ENCODE data around the gene ENTPD5.
"Not testable (repeated sequence)": the region's sequence is repeated elsewhere in the genome, so short reads cannot be mapped to it uniquely, and the experiment has no call there.

ENTPD5 gene

GRCh38 chr14:73945159-73945670 lies 73.9 kb downstream of the ENTPD5 start:
- no peak for DNase-seq (ENCODE audit: low read depth in 2 of 2)

GRCh38 chr14:73944432-73945158 lies 74.5 kb downstream of the ENTPD5 start:
- no peak for DNase-seq (ENCODE audit: low read depth in 2 of 2)

- no peak for DNase-seq (ENCODE audit: low read depth in 2 of 2)
Observed at GRCh38 chr14:73943083-73943482, 76.0 kb downstream of the ENTPD5 start.

- no peak for DNase-seq (ENCODE audit: low read depth in 2 of 2)
Observed at GRCh38 chr14:73942180-73942579, 76.9 kb downstream of the ENTPD5 start.

- DNase-seq (ENCODE audit: low read depth in 2 of 2) = no peak
Observed at GRCh38 chr14:73937012-73937411, 82.1 kb downstream of the ENTPD5 start.

- no peak for DNase-seq (ENCODE audit: low read depth in 2 of 2)
Observed at GRCh38 chr14:73936548-73936947, 82.5 kb downstream of the ENTPD5 start.

- no peak for DNase-seq (ENCODE audit: low read depth in 2 of 2)
Observed at GRCh38 chr14:73935666-73936065, 83.4 kb downstream of the ENTPD5 start.

- DNase-seq (ENCODE audit: low read depth in 2 of 2) = no peak
Observed at GRCh38 chr14:73924337-73924736, 94.8 kb downstream of the ENTPD5 start.

GRCh38 chr14:73919457-73919856 lies 99.6 kb downstream of the ENTPD5 start:
- DNase-seq (ENCODE audit: low read depth in 2 of 2) = not testable (repeated sequence)

- no peak for DNase-seq (ENCODE audit: low read depth in 2 of 2)
Observed at GRCh38 chr14:73916324-73916723, 102.8 kb downstream of the ENTPD5 start.

- DNase-seq (ENCODE audit: low read depth in 2 of 2) = no peak
Observed at GRCh38 chr14:73913256-73913655, 105.8 kb downstream of the ENTPD5 start.

- no peak for DNase-seq (ENCODE audit: low read depth in 2 of 2)
Observed at GRCh38 chr14:73909681-73910080, 109.4 kb downstream of the ENTPD5 start.

All from stimulated activated CD8-positive, alpha-beta memory T cell treated with anti-CD3 and anti-CD28 coated beads, Interleukin-2, amount 100 ng/mL, for 48 hours (primary cell).